ENCODE results near the gene PPP2R2B.

- TF ChIP-seq CTCF (IDR thresholded peaks at IDR 0.05) (no peak), EP300 (IDR thresholded peaks at IDR 0.05) (no peak), POLR2A (IDR thresholded peaks at IDR 0.05) (no peak)
Observed at GRCh38 chr5:146623009-146623408, 255.5 kb downstream of the PPP2R2B start.
